Lower lobe of right lung (tissue), 2 donors: ENCODE results near the gene FAM222B. TPM values are rescaled to one million over a fixed set of nuclear protein-coding genes. Genes with fewer than 3 reads are reported as not detected.

Experiments
- ATAC-seq, 2 donors: fragments of 200-7000 bp; cut with Tn5 transposase; one replicate each; pipeline ENCODE4 v1.9.1; 2020 to 2022; ENCODE audit warnings: mild to moderate bottlenecking in 2 of 2, moderate library complexity in 2 of 2
- DNase-seq: peaks from one replicate; pipeline ENCODE4 v3.0.0-alpha.2; 2020
- H3K27ac ChIP-seq: fragments of 200-600 bp; one replicate; pipeline ENCODE4 v1.8.0; 2022
- H3K27me3 ChIP-seq: fragments of 200-600 bp; one replicate; pipeline ENCODE4 v1.8.0; 2022; ENCODE audit warnings: low read depth
- H3K36me3 ChIP-seq: fragments of 200-600 bp; one replicate; pipeline ENCODE4 v1.8.0; 2022; ENCODE audit warnings: mild to moderate bottlenecking
- H3K4me1 ChIP-seq: fragments of 200-600 bp; one replicate; pipeline ENCODE4 v1.8.0; 2022
- H3K4me3 ChIP-seq: fragments of 200-600 bp; one replicate; pipeline ENCODE4 v1.8.0; 2022; ENCODE audit warnings: mild to moderate bottlenecking
- H3K9me3 ChIP-seq: fragments of 200-600 bp; one replicate; pipeline ENCODE4 v1.8.0; 2022
- CTCF ChIP-seq: fragments of 200-600 bp; IDR thresholded peaks from one replicate; pipeline ENCODE4 v1.8.0; 2022; ENCODE audit warnings: antibody characterized with exemption, mild to moderate bottlenecking
- intact Hi-C: fragments of 100-400 bp; cut with DNase I; formaldehyde crosslinking; loops from one replicate; pipeline ENCODE4 v1.11.0; 2022
- long read RNA-seq: library from polyadenylated mRNA; unstranded; transcript quantifications from one replicate; pipeline ENCODE4 v2.0.0, GENCODE V29; 2021
- total RNA-seq: library from RNA; stranded (reverse); fragmentation: NEBNext Ultra II Directional; extraction: Animal tissue kit (Norgen Biotek cat#: 25700); gene quantifications from one replicate; pipeline ENCODE4 v1.2.1, GENCODE V29; 2021
- donor health status: DM: no; HTN: yes; CAD: no; lungs with severe emphysema.

Gene FAM222B
- total RNA-seq, result 21.7 TPM
- long read RNA-seq, full-length matches to known transcripts, result 6 of 32 reads
- long read RNA-seq, partial matches to known transcripts, result 0 of 32 reads
- long read RNA-seq, other reads (novel, unspliced or antisense), result 26 of 32 reads

- H3K4me1 ChIP-seq, result peaks cover 14% of the 10 kb centered on the region
- peak within 1 kb of the TSS; percentile 95 for H3K4me3 ChIP-seq
- H3K36me3 ChIP-seq, result no peaks in the 10 kb centered on the region
- ATAC-seq (peak; percentile 100), DNase-seq (peak; percentile 89)
- TF ChIP-seq CTCF, result no peak
- no peaks in the 10 kb centered on the region for H3K27me3 ChIP-seq
- no peaks in the 10 kb centered on the region for H3K9me3 ChIP-seq
- peak within 1 kb of the TSS; percentile 84 for H3K27ac ChIP-seq
- intact Hi-C loops, result no loop called here
Measured at GRCh38 chr17:28842282-28843012, at the start of gene FAM222B. Gene FAM222B (minus strand): TSS chr17:28842790. CDS start chr17:28766667, 76,123 bp downstream.

GRCh38 chr17:28892024-28892423 lies 49.4 kb upstream of the FAM222B start:
- Histone ChIP-seq H3K4me3 (no peak overlapping the region), H3K27me3 (no peaks in the 10 kb centered on the region), H3K27ac (no peak overlapping the region), H3K4me1 (peaks cover 65% of the 10 kb centered on the region), H3K36me3 (peaks cover 29% of the 10 kb centered on the region), H3K9me3 (no peaks in the 10 kb centered on the region)
- ATAC-seq, result no peak
- intact Hi-C loops, result no loop called here
- TF ChIP-seq CTCF, result no peak
- DNase-seq, result no peak

- no peak for DNase-seq
- Histone ChIP-seq H3K27ac (no peak overlapping the region), H3K27me3 (no peaks in the 10 kb centered on the region), H3K9me3 (no peaks in the 10 kb centered on the region), H3K4me1 (peaks cover 59% of the 10 kb centered on the region), H3K4me3 (no peak overlapping the region), H3K36me3 (peaks cover 36% of the 10 kb centered on the region)
- intact Hi-C loops, result no loop called here
- ATAC-seq, result no peak
- no peak for TF ChIP-seq CTCF
Measured at GRCh38 chr17:28891201-28891600, 48.6 kb upstream of the FAM222B start.

- no peak overlapping the region for H3K4me3 ChIP-seq
- DNase-seq, result no peak
- H3K27me3 ChIP-seq, result no peaks in the 10 kb centered on the region
- H3K4me1 ChIP-seq, result peaks cover 47% of the 10 kb centered on the region
- TF ChIP-seq CTCF, result no peak
- intact Hi-C loops, result no loop called here
- H3K36me3 ChIP-seq, result peaks cover 48% of the 10 kb centered on the region
- no peaks in the 10 kb centered on the region for H3K9me3 ChIP-seq
- ATAC-seq, result no peak
- no peak overlapping the region for H3K27ac ChIP-seq
Measured at GRCh38 chr17:28889996-28890395, 47.4 kb upstream of the FAM222B start.

- Histone ChIP-seq H3K9me3 (no peaks in the 10 kb centered on the region), H3K27me3 (no peaks in the 10 kb centered on the region), H3K27ac (no peak overlapping the region), H3K36me3 (peaks cover 60% of the 10 kb centered on the region), H3K4me1 (peaks cover 38% of the 10 kb centered on the region), H3K4me3 (no peak overlapping the region)
- DNase-seq (no peak), ATAC-seq (no peak)
- intact Hi-C loops, result no loop called here
- TF ChIP-seq CTCF, result no peak
Measured at GRCh38 chr17:28888832-28889231, 46.2 kb upstream of the FAM222B start.
